Body of pancreas (tissue), 4 donors: ENCODE measurements around the gene IFI6.

Source experiments
- POLR2A ChIP-seq, 3 donors: fragments of 450-650 bp; IDR thresholded peaks; one replicate each; pipeline ENCODE4 v1.6.1; 2016; ENCODE audit warnings: antibody characterized with exemption in 3 of 3, mild to moderate bottlenecking in 2 of 3
- TF ChIP-seq, protein P1 (sequence below), 7 experiments: fragments of 450-650 bp in 4 of 7; fragments of 200-600 bp in 3 of 7; sonication (generic) in 3 of 7; IDR thresholded peaks; one replicate each; pipeline ENCODE4 v1.5.1; 2016 to 2019; ENCODE audit warnings: antibody characterized with exemption in 7 of 7

DNA sequence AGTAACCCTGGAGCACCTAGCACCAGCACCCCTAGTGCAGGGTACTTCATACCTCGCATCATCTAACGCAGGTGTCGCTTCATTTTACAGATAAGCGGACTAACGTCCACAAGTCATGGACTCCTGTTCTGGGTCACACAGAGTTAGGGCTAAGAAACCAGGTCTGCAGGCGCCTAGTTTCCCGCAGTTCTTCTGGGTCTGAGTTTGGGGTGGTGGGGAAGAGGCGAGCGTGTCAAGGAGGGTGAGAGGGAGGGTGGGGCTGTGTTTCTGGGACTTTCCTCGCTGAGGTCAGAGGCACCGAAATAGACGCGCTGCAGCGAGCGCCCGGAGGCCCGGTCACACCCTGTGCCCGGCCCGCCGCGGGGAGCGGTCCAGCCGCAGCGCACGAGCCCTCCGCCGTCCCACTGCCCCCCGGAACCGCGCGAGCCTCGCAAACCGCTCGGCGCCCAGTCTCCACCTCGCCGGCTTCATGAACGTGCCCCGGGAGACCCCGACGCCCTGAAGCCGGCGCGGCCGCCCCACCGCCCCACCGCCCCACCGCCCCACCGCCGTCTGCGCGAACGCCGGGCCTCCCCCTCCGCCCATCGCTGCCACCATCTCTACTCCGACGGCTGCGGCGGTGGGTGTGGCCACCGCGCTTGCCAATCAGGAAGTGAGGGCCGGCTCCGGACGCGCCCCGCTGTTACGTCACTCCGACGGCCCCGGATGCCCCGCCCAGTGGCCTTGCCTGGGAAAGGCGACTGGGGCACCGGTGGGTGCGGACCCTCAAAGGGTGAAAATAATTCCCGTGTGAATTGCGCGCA, 12.3 kb downstream of the IFI6 start:
- TF ChIP-seq, protein P1, sequence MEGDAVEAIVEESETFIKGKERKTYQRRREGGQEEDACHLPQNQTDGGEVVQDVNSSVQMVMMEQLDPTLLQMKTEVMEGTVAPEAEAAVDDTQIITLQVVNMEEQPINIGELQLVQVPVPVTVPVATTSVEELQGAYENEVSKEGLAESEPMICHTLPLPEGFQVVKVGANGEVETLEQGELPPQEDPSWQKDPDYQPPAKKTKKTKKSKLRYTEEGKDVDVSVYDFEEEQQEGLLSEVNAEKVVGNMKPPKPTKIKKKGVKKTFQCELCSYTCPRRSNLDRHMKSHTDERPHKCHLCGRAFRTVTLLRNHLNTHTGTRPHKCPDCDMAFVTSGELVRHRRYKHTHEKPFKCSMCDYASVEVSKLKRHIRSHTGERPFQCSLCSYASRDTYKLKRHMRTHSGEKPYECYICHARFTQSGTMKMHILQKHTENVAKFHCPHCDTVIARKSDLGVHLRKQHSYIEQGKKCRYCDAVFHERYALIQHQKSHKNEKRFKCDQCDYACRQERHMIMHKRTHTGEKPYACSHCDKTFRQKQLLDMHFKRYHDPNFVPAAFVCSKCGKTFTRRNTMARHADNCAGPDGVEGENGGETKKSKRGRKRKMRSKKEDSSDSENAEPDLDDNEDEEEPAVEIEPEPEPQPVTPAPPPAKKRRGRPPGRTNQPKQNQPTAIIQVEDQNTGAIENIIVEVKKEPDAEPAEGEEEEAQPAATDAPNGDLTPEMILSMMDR (IDR thresholded peaks at IDR 0.05) = peak in 1 of 7 experiments; percentile 10
- TF ChIP-seq POLR2A (IDR thresholded peaks at IDR 0.05) = peak in 2 of 3 donors; percentile 34 to 36
